ENCODE measurements around the gene ACTRT1.

GRCh38 chrX:128035318-128035717 is 16.9 kb downstream of the ACTRT1 start:
- TF ChIP-seq EZH2 (optimal IDR thresholded peaks at IDR 0.05; ENCODE audit: low read depth, low read length) (no peak), CTCF (IDR thresholded peaks at IDR 0.05; ENCODE audit: low read length) (no peak)
